ENCODE results near the gene TAF7.
A peak's percentile ranks its signal among the peaks of the same experiment; 100 is the strongest.
"Not testable (repeated sequence)": the region's sequence is repeated elsewhere in the genome, so short reads cannot be mapped to it uniquely, and the experiment has no call there.

Gene TAF7

DNA sequence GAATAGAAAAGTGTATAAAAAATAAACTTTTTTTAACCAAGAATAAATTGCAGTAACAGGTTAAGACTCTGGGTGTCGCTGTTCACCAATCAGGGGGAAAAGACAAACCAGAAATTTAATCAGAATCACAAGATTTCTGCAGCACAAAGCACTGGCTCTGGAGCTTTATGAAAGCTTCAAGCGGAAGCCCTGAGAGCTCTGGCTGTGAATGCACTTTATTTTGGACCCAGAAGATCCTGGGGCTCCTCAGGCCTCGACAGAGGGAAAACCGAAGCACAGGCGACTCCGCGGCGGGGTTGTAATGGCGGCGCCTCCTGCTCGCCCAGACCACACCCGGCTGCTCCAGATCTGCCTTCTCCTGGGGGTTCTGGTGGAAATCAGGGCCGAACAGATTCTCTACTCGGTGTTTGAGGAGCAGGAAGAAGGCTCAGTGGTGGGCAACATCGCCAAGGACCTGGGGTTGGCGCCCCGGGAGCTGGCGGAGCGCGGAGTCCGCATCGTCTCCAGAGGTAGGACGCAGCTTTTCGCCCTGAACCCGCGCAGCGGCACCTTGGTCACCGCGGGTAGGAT is 34.4 kb upstream of the TAF7 start, which contains the start of gene PCDHGA4:
PCDHGA4 (plus strand) TSS at position 122 of the 570 bp plus-strand sequence; CDS start at position 209, 87 bp downstream.
- Histone ChIP-seq H3K27ac (ENCODE audit: low read depth, low read length) (no peak within 1 kb of the TSS), H3K27me3 (ENCODE audit: insufficient read depth, low read length) (peaks cover 89% of the 10 kb centered on the region), H3K79me2 (ENCODE audit: control insufficient read depth, insufficient read depth, low read length, unreplicated experiment) (no peaks in the 10 kb centered on the region), H3K36me3 (ENCODE audit: insufficient read depth, low read length) (no peaks in the 10 kb centered on the region), H3K4me3 (ENCODE audit: low read depth, low read length) (peak within 1 kb of the TSS; percentile 79), H3K4me1 (ENCODE audit: control insufficient read depth, insufficient read depth, low read length, unreplicated experiment) (no peaks in the 10 kb centered on the region), H2AFZ (ENCODE audit: low read length, unreplicated experiment) (peak within 1 kb of the TSS; percentile 90)

DNA sequence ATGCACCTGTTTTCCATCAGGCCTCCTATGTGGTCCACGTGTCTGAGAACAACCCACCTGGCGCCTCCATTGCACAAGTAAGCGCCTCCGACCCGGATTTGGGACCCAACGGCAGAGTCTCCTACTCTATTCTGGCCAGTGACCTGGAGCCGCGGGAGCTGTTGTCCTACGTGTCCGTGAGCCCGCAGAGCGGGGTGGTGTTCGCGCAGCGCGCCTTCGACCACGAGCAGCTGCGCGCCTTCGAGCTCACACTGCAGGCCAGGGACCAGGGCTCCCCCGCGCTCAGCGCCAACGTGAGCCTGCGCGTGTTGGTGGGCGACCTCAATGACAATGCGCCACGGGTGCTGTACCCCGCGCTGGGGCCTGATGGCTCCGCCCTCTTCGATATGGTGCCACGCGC is 31.0 kb upstream of the TAF7 start:
- H3K4me3 ChIP-seq (ENCODE audit: low read depth, low read length) = no peak overlapping the region
- no peak overlapping the region for H2AFZ ChIP-seq (ENCODE audit: low read length, unreplicated experiment)
- H3K4me1 ChIP-seq (ENCODE audit: control insufficient read depth, insufficient read depth, low read length, unreplicated experiment) = no peaks in the 10 kb centered on the region
- H3K27me3 ChIP-seq (ENCODE audit: insufficient read depth, low read length) = peaks cover 85% of the 10 kb centered on the region
- H3K27ac ChIP-seq (ENCODE audit: low read depth, low read length) = no peak overlapping the region
- H3K36me3 ChIP-seq (ENCODE audit: insufficient read depth, low read length) = no peaks in the 10 kb centered on the region
- no peaks in the 10 kb centered on the region for H3K79me2 ChIP-seq (ENCODE audit: control insufficient read depth, insufficient read depth, low read length, unreplicated experiment)

DNA sequence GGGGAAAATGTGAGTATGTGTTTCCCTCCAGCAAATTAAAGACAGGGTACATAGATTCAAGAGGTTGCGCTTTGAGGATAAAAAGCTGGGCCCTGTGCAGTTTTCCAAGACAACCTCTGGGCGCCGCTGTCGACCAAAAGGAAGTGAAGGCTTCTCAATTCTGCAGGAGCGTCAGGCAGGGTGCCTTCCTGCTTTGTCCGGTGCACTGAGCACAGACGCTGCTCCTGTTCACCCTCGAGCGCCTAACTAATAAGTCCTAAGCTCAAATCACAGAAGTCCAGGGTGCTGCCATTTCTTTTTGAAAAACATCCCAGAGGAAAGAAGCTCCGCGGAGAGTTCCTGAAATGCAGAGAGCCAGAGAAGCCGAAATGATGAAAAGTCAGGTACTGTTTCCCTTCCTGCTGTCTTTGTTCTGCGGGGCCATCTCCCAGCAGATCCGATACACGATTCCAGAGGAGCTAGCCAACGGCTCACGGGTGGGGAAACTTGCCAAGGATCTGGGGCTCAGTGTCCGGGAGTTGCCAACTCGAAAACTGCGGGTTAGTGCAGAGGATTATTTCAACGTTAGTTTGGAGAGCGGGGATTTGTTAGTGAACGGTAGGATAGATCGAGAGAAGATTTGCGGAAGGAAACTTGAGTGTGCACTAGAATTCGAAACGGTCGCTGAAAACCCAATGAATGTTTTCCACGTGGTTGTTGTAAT is 29.5 kb upstream of the TAF7 start, which contains the start of gene PCDHGB1:
PCDHGB1 (plus strand) TSS at position 183 of the 703 bp plus-strand sequence; CDS start at position 345, 162 bp downstream.
- Histone ChIP-seq H3K27ac (ENCODE audit: low read depth, low read length) (no peak within 1 kb of the TSS), H2AFZ (ENCODE audit: low read length, unreplicated experiment) (peak within 1 kb of the TSS; percentile 69), H3K27me3 (ENCODE audit: insufficient read depth, low read length) (peaks cover 78% of the 10 kb centered on the region), H3K79me2 (ENCODE audit: control insufficient read depth, insufficient read depth, low read length, unreplicated experiment) (no peaks in the 10 kb centered on the region), H3K4me3 (ENCODE audit: low read depth, low read length) (peak within 1 kb of the TSS; percentile 75), H3K36me3 (ENCODE audit: insufficient read depth, low read length) (no peaks in the 10 kb centered on the region), H3K4me1 (ENCODE audit: control insufficient read depth, insufficient read depth, low read length, unreplicated experiment) (no peaks in the 10 kb centered on the region)

DNA sequence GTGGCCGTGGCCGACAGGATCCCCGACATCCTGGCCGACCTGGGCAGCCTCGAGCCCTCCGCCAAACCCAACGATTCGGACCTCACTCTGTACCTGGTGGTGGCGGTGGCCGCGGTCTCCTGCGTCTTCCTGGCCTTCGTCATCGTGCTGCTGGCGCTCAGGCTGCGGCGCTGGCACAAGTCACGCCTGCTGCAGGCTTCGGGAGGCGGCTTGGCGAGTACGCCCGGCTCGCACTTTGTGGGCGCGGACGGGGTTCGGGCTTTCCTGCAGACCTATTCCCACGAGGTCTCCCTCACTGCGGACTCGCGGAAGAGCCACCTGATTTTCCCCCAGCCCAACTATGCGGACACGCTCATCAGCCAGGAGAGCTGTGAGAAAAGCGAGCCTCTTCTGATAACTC is 25.4 kb upstream of the TAF7 start:
- H3K36me3 ChIP-seq (ENCODE audit: insufficient read depth, low read length); H2AFZ ChIP-seq (ENCODE audit: low read length, unreplicated experiment); H3K4me3 ChIP-seq (ENCODE audit: low read depth, low read length); H3K4me1 ChIP-seq (ENCODE audit: control insufficient read depth, insufficient read depth, low read length, unreplicated experiment); H3K79me2 ChIP-seq (ENCODE audit: control insufficient read depth, insufficient read depth, low read length, unreplicated experiment); H3K27ac ChIP-seq (ENCODE audit: low read depth, low read length): not testable (repeated sequence)
- peaks cover 63% of the 10 kb centered on the region for H3K27me3 ChIP-seq (ENCODE audit: insufficient read depth, low read length)

DNA sequence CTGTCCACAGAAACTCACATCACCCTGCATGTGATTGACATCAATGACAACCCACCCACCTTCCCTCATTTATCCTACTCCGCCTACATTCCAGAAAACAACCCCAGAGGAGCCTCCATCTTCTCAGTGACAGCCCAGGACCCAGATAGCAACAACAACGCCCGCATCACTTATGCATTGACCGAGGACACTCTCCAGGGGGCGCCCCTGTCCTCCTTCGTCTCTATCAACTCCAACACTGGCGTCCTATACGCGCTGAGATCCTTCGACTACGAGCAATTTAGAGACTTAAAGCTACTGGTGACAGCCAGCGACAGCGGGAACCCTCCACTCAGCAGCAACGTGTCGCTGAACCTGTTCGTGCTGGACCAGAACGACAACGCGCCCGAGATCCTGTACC is 24.7 kb upstream of the TAF7 start:
- H3K36me3 ChIP-seq (ENCODE audit: insufficient read depth, low read length) = no peaks in the 10 kb centered on the region
- H3K4me1 ChIP-seq (ENCODE audit: control insufficient read depth, insufficient read depth, low read length, unreplicated experiment) = no peaks in the 10 kb centered on the region
- no peak overlapping the region for H2AFZ ChIP-seq (ENCODE audit: low read length, unreplicated experiment)
- no peak overlapping the region for H3K4me3 ChIP-seq (ENCODE audit: low read depth, low read length)
- peaks cover 60% of the 10 kb centered on the region for H3K27me3 ChIP-seq (ENCODE audit: insufficient read depth, low read length)
- H3K79me2 ChIP-seq (ENCODE audit: control insufficient read depth, insufficient read depth, low read length, unreplicated experiment) = no peaks in the 10 kb centered on the region
- no peak overlapping the region for H3K27ac ChIP-seq (ENCODE audit: low read depth, low read length)

DNA sequence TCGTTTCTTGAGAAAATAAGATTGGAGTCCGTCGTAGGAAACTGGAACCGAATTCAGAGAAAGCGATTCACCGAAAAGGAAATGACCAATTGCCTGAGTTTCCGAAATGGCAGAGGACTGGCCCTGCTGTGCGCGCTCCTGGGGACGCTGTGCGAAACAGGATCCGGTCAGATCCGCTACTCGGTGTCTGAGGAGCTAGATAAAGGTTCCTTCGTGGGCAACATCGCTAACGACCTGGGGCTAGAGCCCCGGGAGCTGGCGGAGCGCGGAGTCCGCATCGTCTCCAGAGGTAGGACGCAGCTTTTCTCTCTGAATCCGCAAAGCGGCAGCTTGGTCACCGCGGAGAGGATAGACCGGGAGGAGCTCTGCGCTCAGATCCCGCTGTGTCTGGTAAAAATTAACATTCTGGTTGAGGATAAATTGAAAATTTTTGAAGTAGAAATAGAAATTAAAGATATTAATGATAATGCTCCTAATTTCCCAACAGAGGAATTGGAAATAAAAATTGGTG is 23.4 kb upstream of the TAF7 start:
- no peaks in the 10 kb centered on the region for H3K36me3 ChIP-seq (ENCODE audit: insufficient read depth, low read length)
- peaks cover 66% of the 10 kb centered on the region for H3K27me3 ChIP-seq (ENCODE audit: insufficient read depth, low read length)
- H3K79me2 ChIP-seq (ENCODE audit: control insufficient read depth, insufficient read depth, low read length, unreplicated experiment) = no peaks in the 10 kb centered on the region
- no peak overlapping the region for H3K27ac ChIP-seq (ENCODE audit: low read depth, low read length)
- H2AFZ ChIP-seq (ENCODE audit: low read length, unreplicated experiment) = no peak overlapping the region
- no peaks in the 10 kb centered on the region for H3K4me1 ChIP-seq (ENCODE audit: control insufficient read depth, insufficient read depth, low read length, unreplicated experiment)
- peak overlapping the region; percentile 41; the same call in 1 of the 2 replicates for H3K4me3 ChIP-seq (ENCODE audit: low read depth, low read length)

DNA sequence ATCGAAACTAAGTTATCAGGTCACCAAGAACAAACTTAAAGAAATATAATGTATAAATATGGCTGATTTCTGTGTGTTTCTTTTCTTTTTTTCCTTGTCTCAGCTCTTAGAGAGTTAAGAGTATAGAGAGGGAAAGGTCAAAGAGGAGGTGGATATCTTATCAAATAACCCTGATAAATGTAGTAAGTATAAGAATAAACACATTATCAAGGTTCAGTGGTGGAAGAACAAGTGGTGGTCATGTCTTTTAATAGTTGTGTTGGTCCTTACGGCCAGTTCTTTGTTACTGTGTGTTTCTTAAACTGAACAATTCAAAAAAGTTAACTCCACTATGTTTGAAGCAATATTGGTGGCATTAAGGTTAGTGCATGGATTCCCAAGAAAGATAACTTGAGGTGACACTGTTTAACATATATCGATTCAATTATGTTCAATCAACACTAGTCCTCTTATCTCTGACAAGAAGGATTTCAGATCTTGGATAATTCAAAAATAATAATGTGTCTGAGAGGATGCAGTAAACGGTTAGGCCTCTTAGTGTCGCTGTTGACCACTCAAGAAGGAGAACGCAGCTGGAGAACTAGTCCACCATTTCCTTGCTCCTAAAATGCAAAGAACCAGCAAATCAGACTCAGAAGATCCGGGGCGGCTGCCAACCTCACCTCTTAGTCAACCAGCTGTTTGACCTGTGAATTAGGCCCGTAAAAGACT is 22.8 kb upstream of the TAF7 start, which contains the start of gene PCDHGA3:
PCDHGA3 (plus strand) TSS at position 588 of the 711 bp plus-strand sequence. CDS start 205 bp downstream, outside the sequence.
- Histone ChIP-seq H3K4me1 (ENCODE audit: control insufficient read depth, insufficient read depth, low read length, unreplicated experiment) (no peaks in the 10 kb centered on the region), H3K79me2 (ENCODE audit: control insufficient read depth, insufficient read depth, low read length, unreplicated experiment) (no peaks in the 10 kb centered on the region), H3K36me3 (ENCODE audit: insufficient read depth, low read length) (no peaks in the 10 kb centered on the region), H2AFZ (ENCODE audit: low read length, unreplicated experiment) (no peak within 1 kb of the TSS), H3K27ac (ENCODE audit: low read depth, low read length) (no peak within 1 kb of the TSS), H3K27me3 (ENCODE audit: insufficient read depth, low read length) (peaks cover 64% of the 10 kb centered on the region), H3K4me3 (ENCODE audit: low read depth, low read length) (peak within 1 kb of the TSS; percentile 41; the same call in 1 of the 2 replicates)

DNA sequence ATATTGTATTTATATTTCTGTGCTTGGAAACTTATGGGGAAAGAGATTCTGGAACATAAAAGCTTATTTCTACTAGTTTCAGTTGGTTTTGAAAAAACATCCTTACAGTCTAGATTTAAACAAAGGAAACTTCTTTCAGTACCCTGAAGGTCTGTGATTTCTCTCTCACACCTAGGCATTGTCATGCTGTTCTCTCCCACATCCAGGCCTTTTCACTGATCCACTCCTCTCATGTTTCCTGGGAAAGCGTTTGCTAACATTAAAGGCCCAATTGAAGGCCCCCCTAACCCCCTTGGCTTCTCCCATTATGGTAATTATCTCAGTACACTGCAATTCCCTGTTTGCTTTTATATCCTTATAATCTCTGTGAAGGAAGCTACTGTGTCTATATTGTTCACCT is 22.2 kb upstream of the TAF7 start:
- Histone ChIP-seq H3K79me2 (ENCODE audit: control insufficient read depth, insufficient read depth, low read length, unreplicated experiment) (no peaks in the 10 kb centered on the region), H3K4me3 (ENCODE audit: low read depth, low read length) (no peak overlapping the region), H3K27ac (ENCODE audit: low read depth, low read length) (no peak overlapping the region), H3K4me1 (ENCODE audit: control insufficient read depth, insufficient read depth, low read length, unreplicated experiment) (no peaks in the 10 kb centered on the region), H3K36me3 (ENCODE audit: insufficient read depth, low read length) (no peaks in the 10 kb centered on the region), H2AFZ (ENCODE audit: low read length, unreplicated experiment) (no peak overlapping the region), H3K27me3 (ENCODE audit: insufficient read depth, low read length) (peaks cover 64% of the 10 kb centered on the region)

DNA sequence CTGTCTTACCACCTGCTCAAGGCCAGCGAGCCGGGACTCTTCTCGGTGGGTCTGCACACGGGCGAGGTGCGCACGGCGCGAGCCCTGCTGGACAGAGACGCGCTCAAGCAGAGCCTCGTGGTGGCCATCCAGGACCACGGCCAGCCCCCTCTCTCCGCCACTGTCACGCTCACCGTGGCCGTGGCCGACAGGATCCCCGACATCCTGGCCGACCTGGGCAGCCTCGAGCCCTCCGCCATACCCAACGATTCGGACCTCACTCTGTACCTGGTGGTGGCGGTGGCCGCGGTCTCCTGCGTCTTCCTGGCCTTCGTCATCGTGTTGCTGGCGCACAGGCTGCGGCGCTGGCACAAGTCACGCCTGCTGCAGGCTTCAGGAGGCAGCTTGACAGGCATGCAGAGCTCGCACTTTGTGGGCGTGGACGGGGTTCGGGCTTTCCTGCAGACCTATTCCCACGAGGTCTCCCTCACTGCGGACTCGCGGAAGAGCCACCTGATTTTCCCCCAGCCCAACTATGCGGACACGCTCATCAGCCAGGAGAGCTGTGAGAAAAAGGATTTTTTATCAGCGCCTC is 20.3 kb upstream of the TAF7 start:
- H3K36me3 ChIP-seq (ENCODE audit: insufficient read depth, low read length); H3K79me2 ChIP-seq (ENCODE audit: control insufficient read depth, insufficient read depth, low read length, unreplicated experiment); H3K4me1 ChIP-seq (ENCODE audit: control insufficient read depth, insufficient read depth, low read length, unreplicated experiment); H2AFZ ChIP-seq (ENCODE audit: low read length, unreplicated experiment); H3K4me3 ChIP-seq (ENCODE audit: low read depth, low read length); H3K27ac ChIP-seq (ENCODE audit: low read depth, low read length): not testable (repeated sequence)
- H3K27me3 ChIP-seq (ENCODE audit: insufficient read depth, low read length) = peaks cover 71% of the 10 kb centered on the region

DNA sequence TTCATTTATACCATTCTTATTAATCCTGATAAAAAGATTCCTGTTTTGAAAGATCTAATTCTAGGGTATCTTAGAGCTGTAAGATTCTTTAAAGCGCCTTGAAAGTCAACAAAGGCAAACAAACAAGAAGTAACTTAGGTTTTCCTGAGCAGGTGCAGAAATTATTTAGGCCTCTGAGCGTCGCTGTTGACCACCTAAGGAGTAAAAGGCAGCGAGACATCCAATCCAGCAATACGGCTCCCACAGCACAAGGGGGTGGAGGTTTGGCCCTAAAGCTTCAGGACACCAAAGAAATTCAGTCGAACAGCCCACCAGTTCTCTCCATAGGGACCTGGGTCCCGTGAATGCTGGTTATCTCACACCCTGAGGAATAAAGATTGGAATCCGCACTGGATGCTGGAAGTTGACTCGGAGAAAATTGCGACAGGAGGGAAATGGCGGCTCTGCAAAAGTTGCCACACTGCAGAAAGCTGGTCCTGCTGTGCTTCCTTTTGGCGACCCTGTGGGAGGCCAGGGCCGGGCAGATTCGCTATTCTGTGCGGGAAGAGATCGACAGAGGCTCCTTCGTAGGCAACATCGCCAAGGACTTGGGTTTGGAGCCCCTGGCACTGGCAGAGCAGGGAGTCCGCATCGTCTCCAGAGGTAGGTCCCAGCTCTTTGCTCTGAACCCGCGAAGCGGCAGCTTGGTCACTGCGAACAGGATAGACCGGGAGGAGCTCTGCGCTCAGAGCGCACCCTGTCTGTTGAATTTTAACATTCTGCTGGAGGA is 18.1 kb upstream of the TAF7 start, which contains the start of gene PCDHGA2:
PCDHGA2 (plus strand) TSS at position 223 of the 769 bp plus-strand sequence.
- H3K4me3 ChIP-seq (ENCODE audit: low read depth, low read length) = peak within 1 kb of the TSS; percentile 70
- peak within 1 kb of the TSS; percentile 57 for H2AFZ ChIP-seq (ENCODE audit: low read length, unreplicated experiment)
- H3K4me1 ChIP-seq (ENCODE audit: control insufficient read depth, insufficient read depth, low read length, unreplicated experiment) = no peaks in the 10 kb centered on the region
- peaks cover 74% of the 10 kb centered on the region for H3K27me3 ChIP-seq (ENCODE audit: insufficient read depth, low read length)
- no peak within 1 kb of the TSS for H3K27ac ChIP-seq (ENCODE audit: low read depth, low read length)
- H3K36me3 ChIP-seq (ENCODE audit: insufficient read depth, low read length) = no peaks in the 10 kb centered on the region
- H3K79me2 ChIP-seq (ENCODE audit: control insufficient read depth, insufficient read depth, low read length, unreplicated experiment) = no peaks in the 10 kb centered on the region
